HCT116 (cell line): ENCODE data around the gene ZNF133. TPM values are rescaled to one million over a fixed set of nuclear protein-coding genes. Genes with fewer than 3 reads are reported as not detected.
A peak's percentile ranks its signal among the peaks of the same experiment; 100 is the strongest.

Experiments
- ATAC-seq: fragments of 200-7000 bp; cut with Tn5 transposase; 2 replicates; pipeline ENCODE4 v1.9.1; 2020; ENCODE audit warnings: mild to moderate bottlenecking, moderate library complexity
- BruUV-seq: library from RNA; stranded (reverse); fragments of 400-500 nt; replicated peaks from 2 replicates; lab custom pipeline; 2021; lab: Mats Ljungman, UMichigan
- CTCF ChIA-PET: fragments of 300-600 bp; sonication (Branson Sonifier 250); formaldehyde crosslinking; loops from one replicate; lab custom pipeline; 2021; ENCODE audit warnings: antibody characterized with exemption; lab: Charles Lee
- POLR2A ChIA-PET: fragments of 300-600, 350-600 bp; sonication (Branson Sonifier 250); formaldehyde crosslinking; loops from one replicate; lab custom pipeline; 2021; ENCODE audit warnings: antibody characterized with exemption; lab: Charles Lee
- RAD21 ChIA-PET, 2 experiments: fragments of 300-600 bp; sonication (Branson Sonifier 250); formaldehyde crosslinking; loops; one replicate each; lab custom pipeline; 2023; ENCODE audit warnings: low total read pairs in 2 of 2; ENCODE audit not compliant: uncharacterized antibody in 2 of 2, unreplicated experiment in 2 of 2, low non-redundant PET in 1 of 2; lab: Charles Lee
- DNase-seq: peaks from one replicate; pipeline ENCODE4 v3.0.0-alpha.2; 2010; ENCODE audit warnings: low read depth, low spot score
- H2AFZ ChIP-seq: fragments of 200-600 bp; shearing (Covaris generic), sonication (generic); 2 replicates; pipeline ENCODE4 v1.6.1; 2017; ENCODE audit warnings: low read depth, mixed run types, mixed read lengths, antibody characterized with exemption, low read length; ENCODE audit not compliant: poor library complexity, severe bottlenecking
- H3K27ac ChIP-seq: 2 replicates; pipeline ENCODE4 v1.5.1; 2012; ENCODE audit warnings: low read depth, low read length
- H3K27me3 ChIP-seq: fragments of 200-600 bp; sonication (generic); 2 replicates; pipeline ENCODE4 v1.6.1; 2016; ENCODE audit warnings: mixed run types, low read length, mixed read lengths; ENCODE audit not compliant: insufficient read depth
- H3K36me3 ChIP-seq, 2 experiments: fragments of 200-500 bp in 1 of 2; fragments of 200-600 bp in 1 of 2; sonication (Bioruptor generic) in 1 of 2; sonication (generic) in 1 of 2; 2 replicates each; pipeline versions ENCODE4 v1.5.1 to v1.6.1; 2014 to 2016; ENCODE audit warnings: low read length in 2 of 2, inconsistent platforms in 1 of 2, mixed read lengths in 1 of 2, mixed run types in 1 of 2; ENCODE audit not compliant: insufficient read depth in 2 of 2, control insufficient read depth in 1 of 2
- H3K4me1 ChIP-seq, 2 experiments: fragments of 200-600 bp in 1 of 2; sonication (generic) in 1 of 2; 2 replicates each; pipeline versions ENCODE4 v1.5.1 to v1.6.1; 2012 to 2017; ENCODE audit warnings: low read length in 2 of 2, inconsistent platforms in 1 of 2, mild to moderate bottlenecking in 1 of 2, mixed read lengths in 1 of 2, mixed run types in 1 of 2, moderate library complexity in 1 of 2; ENCODE audit not compliant: insufficient read depth in 2 of 2, control insufficient read depth in 1 of 2
- H3K4me2 ChIP-seq: fragments of 200-600 bp; sonication (generic); 2 replicates; pipeline ENCODE4 v1.6.1; 2017; ENCODE audit warnings: mixed run types, low read length, mixed read lengths
- H3K4me3 ChIP-seq, 2 experiments: fragments of 200-600 bp in 1 of 2; sonication (generic) in 1 of 2; replicated peaks in 1 of 2; 2 replicates each; pipeline ENCODE4 v1.5.1; 2011 to 2016; ENCODE audit warnings: low read length in 2 of 2, control low read depth in 1 of 2, low read depth in 1 of 2, mild to moderate bottlenecking in 1 of 2, mixed read lengths in 1 of 2, mixed run types in 1 of 2
- H3K79me2 ChIP-seq: fragments of 200-600 bp; sonication (generic); 2 replicates; pipeline ENCODE4 v1.6.1; 2017; ENCODE audit warnings: mild to moderate bottlenecking, mixed run types, low read length, moderate library complexity, mixed read lengths; ENCODE audit not compliant: insufficient read depth
- H3K9ac ChIP-seq: fragments of 200-600 bp; sonication (generic); 2 replicates; pipeline ENCODE4 v1.6.1; 2016; ENCODE audit warnings: low read length, mixed read lengths
- H3K9me2 ChIP-seq: fragments of 200-600 bp; sonication (generic), shearing (Covaris generic); 2 replicates; pipeline ENCODE4 v1.6.1; 2017; ENCODE audit warnings: mixed run types, mild to moderate bottlenecking, moderate library complexity; ENCODE audit not compliant: insufficient read depth
- H3K9me3 ChIP-seq, 2 experiments: fragments of 200-500 bp in 1 of 2; fragments of 200-600 bp in 1 of 2; sonication (Bioruptor generic) in 1 of 2; sonication (generic) in 1 of 2; 2 replicates each; pipeline ENCODE4 v1.6.1; 2014 to 2017; ENCODE audit warnings: low read length in 2 of 2, mixed read lengths in 2 of 2, inconsistent platforms in 1 of 2, low read depth in 1 of 2, mild to moderate bottlenecking in 1 of 2, mixed run types in 1 of 2, moderate library complexity in 1 of 2; ENCODE audit not compliant: control insufficient read depth in 1 of 2, insufficient read depth in 1 of 2
- H4K20me1 ChIP-seq: fragments of 200-600 bp; sonication (generic), shearing (Covaris generic); 2 replicates; pipeline ENCODE4 v1.6.1; 2017; ENCODE audit warnings: mixed run types, mild to moderate bottlenecking, moderate library complexity; ENCODE audit not compliant: insufficient read depth
- ATF3 ChIP-seq: IDR thresholded peaks from 2 replicates; pipeline ENCODE4 v1.6.1; 2012
- CEBPB ChIP-seq: IDR thresholded peaks from 2 replicates; pipeline ENCODE4 v1.6.1; 2012; ENCODE audit warnings: low read depth
- ELF1 ChIP-seq: IDR thresholded peaks from 2 replicates; pipeline ENCODE4 v1.6.1; 2012; ENCODE audit warnings: low read depth, borderline replicate concordance
- FOSL1 ChIP-seq: IDR thresholded peaks from 2 replicates; pipeline ENCODE4 v1.6.1; 2012; ENCODE audit warnings: low read depth
- POLR2A ChIP-seq: IDR thresholded peaks from 2 replicates; pipeline ENCODE4 v1.7.0; 2011; ENCODE audit warnings: borderline replicate concordance; ENCODE audit not compliant: insufficient read depth, insufficient read length; ENCODE audit errors: extremely low read depth
- POLR2AphosphoS5 ChIP-seq: IDR thresholded peaks from 2 replicates; pipeline ENCODE4 v1.6.1; 2011; ENCODE audit warnings: mild to moderate bottlenecking, low read depth, low read length, moderate library complexity
- RAD21 ChIP-seq: IDR thresholded peaks from 2 replicates; pipeline ENCODE4 v1.6.1; 2012; ENCODE audit warnings: low read depth, mild to moderate bottlenecking
- SIN3A ChIP-seq: IDR thresholded peaks from 2 replicates; pipeline ENCODE4 v1.6.1; 2012; ENCODE audit warnings: low read depth
- SP1 ChIP-seq: IDR thresholded peaks from 2 replicates; pipeline ENCODE4 v1.6.1; 2012; ENCODE audit warnings: low read depth
- ZBTB33 ChIP-seq: IDR thresholded peaks from 2 replicates; pipeline ENCODE4 v1.6.1; 2011; ENCODE audit warnings: mild to moderate bottlenecking, low read length, moderate library complexity; ENCODE audit not compliant: insufficient replicate concordance; ENCODE audit errors: extremely low read depth
- ZFX ChIP-seq: fragments of 450-650 bp; IDR thresholded peaks from 2 replicates; pipeline ENCODE4 v1.6.1; 2017
- intact Hi-C: fragments of 100-400 bp; cut with micrococcal nuclease; formaldehyde crosslinking; loops from 2 replicates; pipeline ENCODE4 v1.10.0; 2022
- total RNA-seq: library from RNA; stranded (reverse); gene quantifications from one replicate; pipeline ENCODE4 v1.2.1, GENCODE V29; 2021; ENCODE audit not compliant: unreplicated experiment
- TF ChIP-seq, protein P1 (sequence below), 3 experiments: fragments of 200-600 bp in 1 of 3; sonication (generic) in 1 of 3; IDR thresholded peaks in 2 of 3; conservative IDR thresholded peaks in 1 of 3; 2 replicates each; pipeline ENCODE4 v1.5.1; 2012 to 2017; ENCODE audit warnings: low read depth in 2 of 3, low read length in 2 of 3, antibody characterized with exemption in 1 of 3, borderline replicate concordance in 1 of 3, control low read depth in 1 of 3, mild to moderate bottlenecking in 1 of 3, mixed read lengths in 1 of 3, mixed run types in 1 of 3, moderate library complexity in 1 of 3; ENCODE audit not compliant: insufficient read depth in 1 of 3

ZNF133 gene
- total RNA-seq, 1 experiment from 2014 or later = 9.3 TPM

- TF ChIP-seq SP1 = no peak
- TF ChIP-seq, protein P1, sequence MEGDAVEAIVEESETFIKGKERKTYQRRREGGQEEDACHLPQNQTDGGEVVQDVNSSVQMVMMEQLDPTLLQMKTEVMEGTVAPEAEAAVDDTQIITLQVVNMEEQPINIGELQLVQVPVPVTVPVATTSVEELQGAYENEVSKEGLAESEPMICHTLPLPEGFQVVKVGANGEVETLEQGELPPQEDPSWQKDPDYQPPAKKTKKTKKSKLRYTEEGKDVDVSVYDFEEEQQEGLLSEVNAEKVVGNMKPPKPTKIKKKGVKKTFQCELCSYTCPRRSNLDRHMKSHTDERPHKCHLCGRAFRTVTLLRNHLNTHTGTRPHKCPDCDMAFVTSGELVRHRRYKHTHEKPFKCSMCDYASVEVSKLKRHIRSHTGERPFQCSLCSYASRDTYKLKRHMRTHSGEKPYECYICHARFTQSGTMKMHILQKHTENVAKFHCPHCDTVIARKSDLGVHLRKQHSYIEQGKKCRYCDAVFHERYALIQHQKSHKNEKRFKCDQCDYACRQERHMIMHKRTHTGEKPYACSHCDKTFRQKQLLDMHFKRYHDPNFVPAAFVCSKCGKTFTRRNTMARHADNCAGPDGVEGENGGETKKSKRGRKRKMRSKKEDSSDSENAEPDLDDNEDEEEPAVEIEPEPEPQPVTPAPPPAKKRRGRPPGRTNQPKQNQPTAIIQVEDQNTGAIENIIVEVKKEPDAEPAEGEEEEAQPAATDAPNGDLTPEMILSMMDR (IDR thresholded peaks at IDR 0.05 in 2 of 3, conservative IDR thresholded peaks at IDR 0.05 in 1 of 3; ENCODE audit: borderline replicate concordance in 1 of 3, insufficient read depth in 1 of 3, low read depth in 2 of 3, low read length in 2 of 3) = 0 out of 6 replicates have a peak, but pooled peaks of 1 of the 3 experiments have one; percentile 22
- TF ChIP-seq RAD21 = peak; percentile 32; the same call in 1 of the 2 replicates
- RAD21 ChIA-PET = no interaction called here
- Histone ChIP-seq H3K9me2 (no peaks in the 10 kb centered on the region), H2AFZ (no peak overlapping the region), H3K4me1 (peaks cover 4 to 8% of the 10 kb centered on the region in 2 experiments), H3K9me3 (no peaks in the 10 kb centered on the region), H3K79me2 (no peaks in the 10 kb centered on the region), H3K4me3 (no peak overlapping the region), H3K4me2 (no peak overlapping the region), H3K27ac (no peak overlapping the region), H3K9ac (no peak overlapping the region), H4K20me1 (no peaks in the 10 kb centered on the region), H3K36me3 (no peaks in the 10 kb centered on the region), H3K27me3 (no peaks in the 10 kb centered on the region)
- DNase-seq (no peak), ATAC-seq (no peak)
- intact Hi-C loops = no loop called here
- CTCF ChIA-PET = interaction anchor here (0.7 to 0.8 kb wide), 2 partner anchors 18 to 133 kb away, joined by 3 to 4 read pairs; no protein-coding TSS in a partner anchor
- no TSS peak for BruUV-seq
- POLR2A ChIA-PET = no interaction called here
Observed at GRCh38 chr20:18258126-18258860, 30.0 kb upstream of the ZNF133 start.

DNA sequence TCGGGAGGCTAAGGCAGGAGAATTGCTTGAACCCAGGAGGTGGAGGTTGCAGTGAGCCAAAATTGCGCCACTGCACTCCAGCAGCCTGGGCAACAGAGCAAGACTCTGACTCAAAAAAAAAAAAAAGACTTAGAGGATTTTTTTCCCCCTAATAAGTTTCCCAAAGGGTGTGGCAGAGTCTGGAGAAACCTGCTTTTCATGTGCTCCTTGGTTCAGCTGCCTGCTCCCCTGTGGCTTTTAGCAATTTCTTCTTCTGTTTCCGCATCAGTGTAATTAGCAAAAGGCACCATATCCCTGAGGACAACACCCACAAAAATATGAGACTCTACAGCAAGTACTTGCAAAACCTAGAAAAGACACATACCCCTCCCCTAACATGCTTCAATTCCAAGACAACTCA lies 28.6 kb upstream of the ZNF133 start:
- no TSS peak for BruUV-seq
- H3K4me3 ChIP-seq = no peak overlapping the region
- H3K79me2 ChIP-seq = no peaks in the 10 kb centered on the region
- ChIA-PET POLR2A (no interaction called here), CTCF (no interaction called here), RAD21 (no interaction called here)
- H3K9me3 ChIP-seq = no peaks in the 10 kb centered on the region
- H3K4me1 ChIP-seq = no peaks in the 10 kb centered on the region
- no peaks in the 10 kb centered on the region for H3K9me2 ChIP-seq
- no peak overlapping the region for H3K27ac ChIP-seq
- no peak overlapping the region for H3K4me2 ChIP-seq
- intact Hi-C loops = no loop called here
- H3K9ac ChIP-seq = no peak overlapping the region
- ATAC-seq (no peak), DNase-seq (no peak)
- no peaks in the 10 kb centered on the region for H4K20me1 ChIP-seq
- H3K27me3 ChIP-seq = no peaks in the 10 kb centered on the region
- no peak overlapping the region for H2AFZ ChIP-seq
- H3K36me3 ChIP-seq = no peaks in the 10 kb centered on the region
- TF ChIP-seq ATF3 (no peak), CEBPB (no peak), SIN3A (no peak), POLR2A (no peak), FOSL1 (no peak), ZFX (no peak), ZBTB33 (no peak), RAD21 (no peak), POLR2AphosphoS5 (no peak), ELF1 (no peak)
- TF ChIP-seq, protein P1 (IDR thresholded peaks at IDR 0.05 in 2 of 3, conservative IDR thresholded peaks at IDR 0.05 in 1 of 3; ENCODE audit: borderline replicate concordance in 1 of 3, insufficient read depth in 1 of 3, low read depth in 2 of 3, low read length in 2 of 3) = no peak
